ENCODE results near the gene ANKRD24.
"Not testable (repeated sequence)": the region's sequence is repeated elsewhere in the genome, so short reads cannot be mapped to it uniquely, and the experiment has no call there.

Gene ANKRD24

GRCh38 chr19:4173479-4174212, 8.8 kb upstream of the ANKRD24 start:
- no peak for DNase-seq (ENCODE audit: low read depth)

GRCh38 chr19:4174213-4174894, 8.1 kb upstream of the ANKRD24 start:
- no peak for DNase-seq (ENCODE audit: low read depth)

- no peak for DNase-seq (ENCODE audit: low read depth)
Measured at GRCh38 chr19:4174895-4175668, 7.4 kb upstream of the ANKRD24 start.

- DNase-seq (ENCODE audit: low read depth) = no peak
Measured at GRCh38 chr19:4175669-4175931, 6.9 kb upstream of the ANKRD24 start.

- no peak for DNase-seq (ENCODE audit: low read depth)
Measured at GRCh38 chr19:4177146-4177545, 5.3 kb upstream of the ANKRD24 start.

- no peak for DNase-seq (ENCODE audit: low read depth)
Measured at GRCh38 chr19:4178990-4179389, 3.5 kb upstream of the ANKRD24 start.

- no peak for DNase-seq (ENCODE audit: low read depth)
Measured at GRCh38 chr19:4181053-4181508, 1.4 kb upstream of the ANKRD24 start.

- DNase-seq (ENCODE audit: low read depth) = no peak
Measured at GRCh38 chr19:4183967-4184717, 1.7 kb downstream of the ANKRD24 start.

- DNase-seq (ENCODE audit: low read depth) = no peak
Measured at GRCh38 chr19:4184718-4185352, 2.3 kb downstream of the ANKRD24 start.

- DNase-seq (ENCODE audit: low read depth) = no peak
Measured at GRCh38 chr19:4185413-4186086, 3.1 kb downstream of the ANKRD24 start.

- peak; percentile 64 for DNase-seq (ENCODE audit: low read depth)
Measured at GRCh38 chr19:4186087-4186993, 3.9 kb downstream of the ANKRD24 start.

GRCh38 chr19:4187313-4188122, 5.0 kb downstream of the ANKRD24 start:
- DNase-seq (ENCODE audit: low read depth) = no peak

- DNase-seq (ENCODE audit: low read depth) = no peak
Measured at GRCh38 chr19:4189641-4190040, 7.2 kb downstream of the ANKRD24 start.

- DNase-seq (ENCODE audit: low read depth) = not testable (repeated sequence)
Measured at GRCh38 chr19:4192537-4192936, 10.0 kb downstream of the ANKRD24 start.

- no peak for DNase-seq (ENCODE audit: low read depth)
Measured at GRCh38 chr19:4194353-4194752, 11.9 kb downstream of the ANKRD24 start.

GRCh38 chr19:4196009-4196408, 13.5 kb downstream of the ANKRD24 start:
- no peak for DNase-seq (ENCODE audit: low read depth)

GRCh38 chr19:4196587-4197148, 14.2 kb downstream of the ANKRD24 start:
- DNase-seq (ENCODE audit: low read depth) = no peak

- DNase-seq (ENCODE audit: low read depth) = no peak
Measured at GRCh38 chr19:4197228-4197624, 14.7 kb downstream of the ANKRD24 start.

All from stimulated activated CD4-positive, alpha-beta T cell treated with anti-CD3 and anti-CD28 coated beads, Interleukin-2, amount 100 ng/mL, for 4 hours (primary cell).